Measurements from ENCODE around the gene PCIF1.

- TF ChIP-seq, protein P1, sequence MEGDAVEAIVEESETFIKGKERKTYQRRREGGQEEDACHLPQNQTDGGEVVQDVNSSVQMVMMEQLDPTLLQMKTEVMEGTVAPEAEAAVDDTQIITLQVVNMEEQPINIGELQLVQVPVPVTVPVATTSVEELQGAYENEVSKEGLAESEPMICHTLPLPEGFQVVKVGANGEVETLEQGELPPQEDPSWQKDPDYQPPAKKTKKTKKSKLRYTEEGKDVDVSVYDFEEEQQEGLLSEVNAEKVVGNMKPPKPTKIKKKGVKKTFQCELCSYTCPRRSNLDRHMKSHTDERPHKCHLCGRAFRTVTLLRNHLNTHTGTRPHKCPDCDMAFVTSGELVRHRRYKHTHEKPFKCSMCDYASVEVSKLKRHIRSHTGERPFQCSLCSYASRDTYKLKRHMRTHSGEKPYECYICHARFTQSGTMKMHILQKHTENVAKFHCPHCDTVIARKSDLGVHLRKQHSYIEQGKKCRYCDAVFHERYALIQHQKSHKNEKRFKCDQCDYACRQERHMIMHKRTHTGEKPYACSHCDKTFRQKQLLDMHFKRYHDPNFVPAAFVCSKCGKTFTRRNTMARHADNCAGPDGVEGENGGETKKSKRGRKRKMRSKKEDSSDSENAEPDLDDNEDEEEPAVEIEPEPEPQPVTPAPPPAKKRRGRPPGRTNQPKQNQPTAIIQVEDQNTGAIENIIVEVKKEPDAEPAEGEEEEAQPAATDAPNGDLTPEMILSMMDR (IDR thresholded peaks at IDR 0.05 in 8 of 11, conservative IDR thresholded peaks at IDR 0.05 in 3 of 11), result no peak
- no peak for TF ChIP-seq POLR2AphosphoS5 (IDR thresholded peaks at IDR 0.05)
Measured at GRCh38 chr20:45909817-45910669, 24.4 kb upstream of the PCIF1 start.

All from spleen (tissue), 7 donors.